MCF 10A (cell line): ENCODE results near the gene GLI1. TPM values are rescaled to one million over a fixed set of nuclear protein-coding genes. Genes with fewer than 3 reads are reported as not detected.
A peak's percentile ranks its signal among the peaks of the same experiment; 100 is the strongest.

Experiments used
- BruUV-seq: library from RNA; stranded (reverse); fragments of 400-500 nt; replicated peaks from 2 replicates; lab custom pipeline; 2021; lab: Mats Ljungman, UMichigan
- CTCF ChIA-PET: fragments of 300-600 bp; sonication (Branson Sonifier 250); formaldehyde crosslinking; extraction: SDS; loops from one replicate; lab custom pipeline; 2021; ENCODE audit warnings: antibody characterized with exemption, inconsistent platforms; lab: Yijun Ruan, JAX
- POLR2A ChIA-PET: fragments of 300-600, 350-650 bp; sonication (Branson Sonifier 250); formaldehyde crosslinking; extraction: SDS; loops from one replicate; lab custom pipeline; 2020; ENCODE audit warnings: antibody characterized with exemption, inconsistent platforms; lab: Yijun Ruan, JAX
- DNase-seq: peaks from one replicate; pipeline ENCODE4 v3.0.0-alpha.2; 2018; ENCODE audit not compliant: unreplicated experiment
- H3K27ac Mint-ChIP-seq: one replicate; pipeline ENCODE4 v1.8.0; 2022; ENCODE audit warnings: mild to moderate bottlenecking, low read depth, mixed read lengths; ENCODE audit not compliant: unreplicated experiment
- H3K27me3 Mint-ChIP-seq: one replicate; pipeline ENCODE4 v1.8.0; 2022; ENCODE audit warnings: mixed read lengths; ENCODE audit not compliant: insufficient read depth, unreplicated experiment
- H3K36me3 Mint-ChIP-seq: one replicate; pipeline ENCODE4 v1.8.0; 2022; ENCODE audit warnings: mild to moderate bottlenecking, moderate library complexity, mixed read lengths; ENCODE audit not compliant: insufficient read depth, unreplicated experiment
- H3K4me1 Mint-ChIP-seq: one replicate; pipeline ENCODE4 v1.8.0; 2022; ENCODE audit warnings: mixed read lengths; ENCODE audit not compliant: insufficient read depth, unreplicated experiment
- H3K4me3 Mint-ChIP-seq: one replicate; pipeline ENCODE4 v1.8.0; 2022; ENCODE audit warnings: mild to moderate bottlenecking, moderate library complexity, mixed read lengths; ENCODE audit not compliant: unreplicated experiment
- H3K9me3 Mint-ChIP-seq: one replicate; pipeline ENCODE4 v1.8.0; 2022; ENCODE audit warnings: mixed read lengths; ENCODE audit not compliant: unreplicated experiment
- CTCF ChIP-seq: fragments of 200-600 bp; IDR thresholded peaks from one replicate; pipeline ENCODE4 v1.8.0; 2022; ENCODE audit warnings: antibody characterized with exemption, mild to moderate bottlenecking; ENCODE audit not compliant: unreplicated experiment
- intact Hi-C: fragments of 100-400 bp; cut with micrococcal nuclease; formaldehyde crosslinking; loops from 2 replicates; pipeline ENCODE4 v1.14.1; 2022
- total RNA-seq: library from RNA; stranded (reverse); gene quantifications from 2 replicates; pipeline ENCODE4 v1.2.3, GENCODE V29; 2022

GLI1 gene
- total RNA-seq, 1 experiment from 2014 or later = not detected

GRCh38 chr12:57518920-57519795, 59.6 kb downstream of the GLI1 start:
- H3K9me3 Mint-ChIP-seq = no peaks in the 10 kb centered on the region
- H3K4me3 Mint-ChIP-seq = peak overlapping the region; percentile 90
- H3K4me1 Mint-ChIP-seq = peaks cover 45% of the 10 kb centered on the region
- peak overlapping the region; percentile 98 for H3K27ac Mint-ChIP-seq
- BruUV-seq = no TSS peak
- intact Hi-C loops = no loop called here
- H3K27me3 Mint-ChIP-seq = no peaks in the 10 kb centered on the region
- no peak for TF ChIP-seq CTCF
- CTCF ChIA-PET = interaction anchor here (0.6 to 3.0 kb wide), 3 partner anchors 9 to 164 kb away, joined by 3 to 12 read pairs (median 4); partner anchors contain the start of gene GLI1
- DNase-seq = peak; percentile 69
- peaks cover 86% of the 10 kb centered on the region for H3K36me3 Mint-ChIP-seq
- POLR2A ChIA-PET = interaction anchor here (0.6 to 3.8 kb wide), 15 partner anchors 9 to 233 kb away, joined by 3 to 43 read pairs (median 3); partner anchors contain the start of genes CDK4, DCTN2, GLI1 and PIP4K2C

GRCh38 chr12:57519796-57520052, 60.1 kb downstream of the GLI1 start:
- peak; percentile 54 for DNase-seq
- Mint-ChIP-seq H3K27ac (peak overlapping the region; percentile 98), H3K36me3 (peaks cover 82% of the 10 kb centered on the region), H3K27me3 (no peaks in the 10 kb centered on the region), H3K4me1 (peaks cover 50% of the 10 kb centered on the region), H3K9me3 (no peaks in the 10 kb centered on the region), H3K4me3 (peak overlapping the region; percentile 90)
- BruUV-seq = no TSS peak
- CTCF ChIA-PET = interaction anchor here (1.8 kb wide), 1 partner anchor 10 kb away, joined by 4 read pairs; no protein-coding TSS in a partner anchor
- intact Hi-C loops = no loop called here
- TF ChIP-seq CTCF = no peak
- POLR2A ChIA-PET = interaction anchor here (0.6 to 3.8 kb wide), 18 partner anchors 9 to 232 kb away, joined by 3 to 43 read pairs (median 4); partner anchors contain the start of genes CDK4, DCTN2, GLI1 and PIP4K2C

- H3K27ac Mint-ChIP-seq = peak within 1 kb of the TSS; percentile 98
- BruUV-seq = TSS peak; percentile 65
- peak within 1 kb of the TSS; percentile 90 for H3K4me3 Mint-ChIP-seq
- peak; percentile 99 for DNase-seq
- ChIA-PET POLR2A (interaction anchor here (0.6 to 3.8 kb wide), 21 partner anchors 10 to 432 kb away, joined by 3 to 43 read pairs (median 4); partner anchors contain the start of genes CDK4, DCTN2, GLI1 and PIP4K2C), CTCF (interaction anchor here (0.8 to 1.8 kb wide), 2 partner anchors 10 to 101 kb away, joined by 4 to 5 read pairs; no protein-coding TSS in a partner anchor)
- peaks cover 82% of the 10 kb centered on the region for H3K36me3 Mint-ChIP-seq
- H3K4me1 Mint-ChIP-seq = peaks cover 50% of the 10 kb centered on the region
- intact Hi-C loops = no loop called here
- H3K9me3 Mint-ChIP-seq = no peaks in the 10 kb centered on the region
- no peaks in the 10 kb centered on the region for H3K27me3 Mint-ChIP-seq
- no peak for TF ChIP-seq CTCF
Observed at GRCh38 chr12:57520053-57520818, 60.7 kb downstream of the GLI1 start, which contains the start of gene DDIT3. TSS of gene DDIT3 (minus strand) at chr12:57520514. CDS start at chr12:57517406, 3,108 bp downstream.
